ENCODE data around the gene FBXW7.

The FBXW7 gene

GRCh38 chr4:152321398-152321797, 214.5 kb downstream of the FBXW7 start (continued):
- TF ChIP-seq ZNF10 (tag by site-specific recombination; IDR thresholded peaks at IDR 0.05): no peak
- no peak for TF ChIP-seq ZNF530 (tag by site-specific recombination; IDR thresholded peaks at IDR 0.05; ENCODE audit: low read depth)

- peaks cover 0 to 3% of the 10 kb centered on the region in 2 experiments; a peak in 1 of 3 replicates for H3K36me3 ChIP-seq (ENCODE audit: control insufficient read depth in 2 of 2, insufficient read depth in 1 of 2, low read length in 2 of 2)
- POLR2A ChIA-PET: no interaction called here
- CTCF ChIA-PET: no interaction called here
- TF ChIP-seq ZBTB49 (tag by site-specific recombination; IDR thresholded peaks at IDR 0.05; ENCODE audit: low read depth): no peak
- no peak for TF ChIP-seq HOXC10 (CRISPR knock-in tag; IDR thresholded peaks at IDR 0.05)
- no peak for TF ChIP-seq SP3 (tag by site-specific recombination; IDR thresholded peaks at IDR 0.05)
- no peak for TF ChIP-seq ZNF133 (tag by site-specific recombination; IDR thresholded peaks at IDR 0.05)
- no peak for TF ChIP-seq TSHZ1 (tag by site-specific recombination; IDR thresholded peaks at IDR 0.05; ENCODE audit: borderline replicate concordance)
- TF ChIP-seq AEBP2 (tag by site-specific recombination; IDR thresholded peaks at IDR 0.05; ENCODE audit: borderline replicate concordance): no peak
- TF ChIP-seq ZNF248 (tag by site-specific recombination; IDR thresholded peaks at IDR 0.05): no peak
- no peak for TF ChIP-seq ZNF510 (tag by site-specific recombination; IDR thresholded peaks at IDR 0.05; ENCODE audit: insufficient replicate concordance)
- no peak for TF ChIP-seq ZBTB11 (tag by site-specific recombination; conservative IDR thresholded peaks at IDR 0.05; ENCODE audit: low read depth)
- TF ChIP-seq YY2 (tag by site-specific recombination; IDR thresholded peaks at IDR 0.05): no peak
- TF ChIP-seq ZFP69B (tag by site-specific recombination; IDR thresholded peaks at IDR 0.05): no peak
- no peak for TF ChIP-seq ZNF449 (tag by site-specific recombination; IDR thresholded peaks at IDR 0.05)
- no peak overlapping the region for H3K27ac ChIP-seq (ENCODE audit: extremely low read depth, low read depth, low read length)
- no peaks in the 10 kb centered on the region for H3K4me1 ChIP-seq (ENCODE audit: control insufficient read depth, insufficient read depth, low read length)
- no peaks in the 10 kb centered on the region for H3K9me3 ChIP-seq (ENCODE audit: control insufficient read depth, insufficient read depth, low read depth, low read length)
- no peak overlapping the region for H3K4me3 ChIP-seq (ENCODE audit: low read depth, low read length)
These were observed 218.9 kb downstream of the FBXW7 start for GRCh38 chr4:152316969-152317368.
